Memory B cell (primary cell): Measurements from ENCODE around the gene HELZ.
A peak's percentile ranks its signal among the peaks of the same experiment; 100 is the strongest.

ENCODE experiments used
- ATAC-seq: fragments of 150-1000 bp; cut with Tn5 transposase; 2 replicates; pipeline ENCODE4 v1.10.0; 2021; ENCODE audit warnings: low read depth, mild to moderate bottlenecking, moderate library complexity
- DNase-seq, 2 donors: peaks; one replicate each; pipeline ENCODE4 v3.0.0; 2022; ENCODE audit warnings: low spot score in 2 of 2
- H3K27ac Mint-ChIP-seq: one replicate; pipeline ENCODE4 v1.8.0; 2022; ENCODE audit warnings: mild to moderate bottlenecking, moderate library complexity, mixed read lengths
- H3K27me3 Mint-ChIP-seq: one replicate; pipeline ENCODE4 v1.8.0; 2022; ENCODE audit warnings: mixed read lengths
- H3K36me3 Mint-ChIP-seq: one replicate; pipeline ENCODE4 v1.8.0; 2022; ENCODE audit warnings: mild to moderate bottlenecking, mixed read lengths
- H3K4me1 Mint-ChIP-seq: one replicate; pipeline ENCODE4 v1.8.0; 2022; ENCODE audit warnings: mixed read lengths
- H3K4me3 Mint-ChIP-seq: one replicate; pipeline ENCODE4 v1.8.0; 2022; ENCODE audit warnings: mild to moderate bottlenecking, moderate library complexity, mixed read lengths
- H3K9me3 Mint-ChIP-seq: one replicate; pipeline ENCODE4 v1.8.0; 2022; ENCODE audit warnings: mixed read lengths

HELZ gene

GRCh38 chr17:67059372-67059771 is 185.6 kb downstream of the HELZ start:
- Mint-ChIP-seq H3K4me3 (no peak overlapping the region), H3K4me1 (peaks cover 8% of the 10 kb centered on the region), H3K9me3 (peaks cover 7% of the 10 kb centered on the region), H3K27ac (no peak overlapping the region), H3K27me3 (no peaks in the 10 kb centered on the region), H3K36me3 (peaks cover 14% of the 10 kb centered on the region)
- ATAC-seq (no peak), DNase-seq (no peak)

GRCh38 chr17:67058036-67058435 is 187.0 kb downstream of the HELZ start:
- ATAC-seq (no peak), DNase-seq (no peak)
- no peak overlapping the region for H3K4me3 Mint-ChIP-seq
- peaks cover 12% of the 10 kb centered on the region for H3K36me3 Mint-ChIP-seq
- H3K4me1 Mint-ChIP-seq: peaks cover 8% of the 10 kb centered on the region
- H3K9me3 Mint-ChIP-seq: peaks cover 5% of the 10 kb centered on the region
- no peaks in the 10 kb centered on the region for H3K27me3 Mint-ChIP-seq
- H3K27ac Mint-ChIP-seq: no peak overlapping the region

- Mint-ChIP-seq H3K4me3 (no peak overlapping the region), H3K27ac (no peak overlapping the region), H3K4me1 (peaks cover 8% of the 10 kb centered on the region), H3K27me3 (no peaks in the 10 kb centered on the region), H3K36me3 (peaks cover 9% of the 10 kb centered on the region), H3K9me3 (peaks cover 3% of the 10 kb centered on the region)
- no peak for ATAC-seq
- no peak for DNase-seq
Observed at GRCh38 chr17:67056746-67057490, 188.1 kb downstream of the HELZ start.

DNA sequence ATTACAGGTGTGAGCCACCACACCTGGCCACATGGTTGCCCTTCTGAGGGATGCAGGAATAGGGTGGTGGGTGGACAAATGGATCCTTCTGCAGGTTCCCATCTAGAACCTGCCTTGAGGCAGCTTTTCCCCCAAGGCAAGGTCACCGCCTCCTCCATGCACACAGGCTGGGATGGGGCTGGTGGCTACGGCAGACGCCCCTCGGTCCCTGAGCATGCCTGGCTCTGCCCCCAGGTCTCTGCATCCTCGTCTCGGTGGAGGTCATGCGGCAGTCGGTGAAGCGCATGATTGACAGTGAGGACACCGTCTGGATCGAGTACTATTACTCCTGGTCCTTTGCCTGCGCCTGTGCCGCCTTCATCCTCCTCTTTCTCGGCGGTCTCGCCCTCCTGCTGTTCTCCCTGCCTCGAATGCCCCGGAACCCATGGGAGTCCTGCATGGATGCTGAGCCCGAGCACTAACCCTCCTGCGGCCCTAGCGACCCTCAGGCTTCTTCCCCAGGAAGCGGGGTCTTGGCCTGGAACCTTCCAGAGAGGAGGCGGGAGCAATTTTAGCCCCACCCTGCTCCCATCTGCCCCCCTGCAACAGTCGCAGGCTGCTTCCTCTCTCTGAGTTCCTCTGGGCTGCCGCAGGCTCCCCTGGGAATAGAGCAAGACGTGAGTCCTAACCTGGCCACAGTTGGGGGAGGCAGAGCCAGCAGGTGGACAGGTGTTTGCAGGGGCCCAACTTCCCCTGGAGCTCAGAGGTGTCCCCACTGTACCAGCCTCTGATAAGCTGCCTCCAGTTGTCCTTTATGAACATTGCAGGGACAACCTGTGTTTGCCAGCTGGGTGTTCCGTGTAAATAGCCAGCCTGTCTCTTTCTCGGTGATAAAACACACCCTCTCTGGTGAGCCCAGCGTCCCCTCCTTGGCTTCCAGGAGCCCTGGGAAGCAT is 188.9 kb downstream of the HELZ start:
- H3K36me3 Mint-ChIP-seq: peaks cover 9% of the 10 kb centered on the region
- peaks cover 3% of the 10 kb centered on the region for H3K9me3 Mint-ChIP-seq
- H3K4me1 Mint-ChIP-seq: peaks cover 8% of the 10 kb centered on the region
- H3K27me3 Mint-ChIP-seq: no peaks in the 10 kb centered on the region
- peak overlapping the region; percentile 15 for H3K27ac Mint-ChIP-seq
- no peak overlapping the region for H3K4me3 Mint-ChIP-seq
- ATAC-seq (peak; percentile 59), DNase-seq (no peak)

DNA sequence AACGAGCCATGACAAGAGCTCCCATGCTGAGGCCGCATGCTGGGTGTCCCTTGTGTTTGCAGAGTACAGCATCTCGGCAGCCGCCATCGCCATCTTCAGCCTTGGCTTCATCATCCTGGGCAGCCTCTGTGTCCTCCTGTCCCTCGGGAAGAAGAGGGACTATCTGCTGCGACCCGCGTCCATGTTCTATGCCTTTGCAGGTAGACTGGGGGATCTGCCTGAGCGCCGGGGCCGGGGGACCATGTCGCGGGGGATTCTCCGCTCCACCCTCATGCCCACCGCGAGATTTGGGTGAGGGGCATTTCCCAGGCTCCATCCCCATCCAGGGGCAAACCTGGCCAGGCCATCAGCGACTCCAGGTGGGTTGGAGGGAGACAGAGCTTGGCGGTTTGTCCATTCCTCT is 190.0 kb downstream of the HELZ start:
- no peak overlapping the region for H3K27ac Mint-ChIP-seq
- H3K27me3 Mint-ChIP-seq: no peaks in the 10 kb centered on the region
- ATAC-seq (no peak), DNase-seq (no peak)
- H3K4me1 Mint-ChIP-seq: peaks cover 8% of the 10 kb centered on the region
- peaks cover 3% of the 10 kb centered on the region for H3K9me3 Mint-ChIP-seq
- H3K4me3 Mint-ChIP-seq: no peak overlapping the region
- peaks cover 2% of the 10 kb centered on the region for H3K36me3 Mint-ChIP-seq

DNA sequence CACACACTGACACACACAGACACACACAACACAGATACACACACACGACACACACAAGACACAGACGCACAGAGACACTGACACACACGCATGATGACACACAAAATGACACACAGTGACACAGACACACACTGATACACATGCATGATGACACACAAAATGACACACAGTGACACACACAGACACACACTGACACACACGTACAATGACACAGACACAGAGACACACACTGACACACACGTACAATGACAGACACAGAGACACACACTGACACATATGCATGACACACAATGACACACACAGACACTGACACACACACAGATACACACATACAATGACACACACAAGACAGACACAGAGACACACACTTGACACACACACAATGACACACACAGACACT is 190.4 kb downstream of the HELZ start:
- peaks cover 8% of the 10 kb centered on the region for H3K4me1 Mint-ChIP-seq
- H3K27me3 Mint-ChIP-seq: no peaks in the 10 kb centered on the region
- no peak overlapping the region for H3K4me3 Mint-ChIP-seq
- ATAC-seq (no peak), DNase-seq (no peak)
- H3K36me3 Mint-ChIP-seq: peaks cover 2% of the 10 kb centered on the region
- peaks cover 3% of the 10 kb centered on the region for H3K9me3 Mint-ChIP-seq
- no peak overlapping the region for H3K27ac Mint-ChIP-seq

DNA sequence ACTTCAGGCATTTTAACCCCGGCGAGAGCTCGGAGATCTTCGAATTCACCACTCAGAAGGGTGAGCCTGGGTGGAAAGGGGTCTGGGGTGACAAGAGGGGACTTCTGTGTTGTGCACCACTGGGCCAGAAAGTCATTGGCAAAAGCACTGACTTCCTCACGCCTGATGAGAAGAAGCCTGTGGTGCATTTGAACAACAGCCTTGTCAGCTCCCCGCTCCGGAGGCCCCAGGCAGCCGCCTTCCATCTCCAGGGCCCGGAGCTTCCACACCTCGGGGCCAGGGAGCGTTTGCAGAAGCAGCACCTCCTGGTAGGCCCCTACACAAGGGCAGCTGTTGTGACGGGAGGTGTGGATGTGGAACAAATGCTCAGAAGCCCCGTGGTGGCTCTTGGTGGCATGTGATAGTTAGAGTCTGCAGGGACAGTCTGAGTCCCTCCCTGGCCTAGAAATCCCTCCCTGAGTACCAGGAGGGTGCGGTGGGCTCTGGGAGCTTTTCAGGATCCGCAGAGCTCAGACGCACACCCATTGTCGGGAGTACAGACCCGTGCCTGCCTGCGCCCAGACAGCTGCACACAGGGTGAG is 190.9 kb downstream of the HELZ start:
- DNase-seq (no peak), ATAC-seq (no peak)
- peaks cover 3% of the 10 kb centered on the region for H3K9me3 Mint-ChIP-seq
- H3K27me3 Mint-ChIP-seq: no peaks in the 10 kb centered on the region
- no peaks in the 10 kb centered on the region for H3K36me3 Mint-ChIP-seq
- H3K4me3 Mint-ChIP-seq: no peak overlapping the region
- H3K4me1 Mint-ChIP-seq: peaks cover 8% of the 10 kb centered on the region
- H3K27ac Mint-ChIP-seq: no peak overlapping the region

GRCh38 chr17:67053438-67054000 is 191.5 kb downstream of the HELZ start:
- Mint-ChIP-seq H3K4me1 (peaks cover 8% of the 10 kb centered on the region), H3K36me3 (peaks cover 2% of the 10 kb centered on the region), H3K9me3 (peaks cover 7% of the 10 kb centered on the region), H3K27ac (no peak overlapping the region), H3K4me3 (no peak overlapping the region), H3K27me3 (no peaks in the 10 kb centered on the region)
- ATAC-seq: no peak
- DNase-seq: no peak

- Mint-ChIP-seq H3K4me1 (peaks cover 8% of the 10 kb centered on the region), H3K4me3 (no peak overlapping the region), H3K27ac (no peak overlapping the region), H3K27me3 (no peaks in the 10 kb centered on the region), H3K36me3 (peaks cover 2% of the 10 kb centered on the region), H3K9me3 (peaks cover 4% of the 10 kb centered on the region)
- no peak for DNase-seq
- ATAC-seq: no peak
Observed at GRCh38 chr17:67052720-67053437, 192.1 kb downstream of the HELZ start.

DNA sequence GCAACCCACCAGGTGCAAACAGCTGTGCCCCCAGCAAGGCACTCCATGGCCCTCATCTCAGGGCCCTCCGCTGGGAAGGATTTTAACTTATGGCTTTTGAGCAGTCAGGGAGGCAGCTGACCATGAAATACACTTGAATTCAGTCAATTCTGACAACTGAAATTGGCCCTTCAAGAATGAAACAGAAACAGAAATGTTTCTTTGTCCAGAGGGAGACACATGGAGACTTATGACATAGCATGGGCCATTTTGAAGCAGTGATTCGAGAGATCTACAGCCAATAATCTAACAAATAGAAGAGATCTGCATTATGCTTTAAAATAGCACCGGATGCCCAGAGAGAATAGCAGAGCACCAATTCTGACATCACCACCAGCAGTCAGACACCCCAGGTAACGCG is 193.2 kb downstream of the HELZ start:
- DNase-seq (no peak), ATAC-seq (no peak)
- no peak overlapping the region for H3K27ac Mint-ChIP-seq
- H3K4me1 Mint-ChIP-seq: peaks cover 8% of the 10 kb centered on the region
- peaks cover 2% of the 10 kb centered on the region for H3K36me3 Mint-ChIP-seq
- no peak overlapping the region for H3K4me3 Mint-ChIP-seq
- peaks cover 4% of the 10 kb centered on the region for H3K9me3 Mint-ChIP-seq
- no peaks in the 10 kb centered on the region for H3K27me3 Mint-ChIP-seq

GRCh38 chr17:67051155-67051538 is 193.8 kb downstream of the HELZ start:
- Mint-ChIP-seq H3K27me3 (peaks cover 1% of the 10 kb centered on the region), H3K27ac (no peak overlapping the region), H3K4me3 (no peak overlapping the region), H3K4me1 (peaks cover 1% of the 10 kb centered on the region), H3K36me3 (peaks cover 3% of the 10 kb centered on the region), H3K9me3 (peaks cover 5% of the 10 kb centered on the region)
- no peak for ATAC-seq
- no peak for DNase-seq

- Mint-ChIP-seq H3K9me3 (peaks cover 5% of the 10 kb centered on the region), H3K27me3 (peaks cover 1% of the 10 kb centered on the region), H3K27ac (no peak overlapping the region), H3K4me3 (no peak overlapping the region), H3K36me3 (peaks cover 3% of the 10 kb centered on the region), H3K4me1 (no peaks in the 10 kb centered on the region)
- DNase-seq (no peak), ATAC-seq (no peak)
Observed at GRCh38 chr17:67050471-67051154, 194.4 kb downstream of the HELZ start.

DNA sequence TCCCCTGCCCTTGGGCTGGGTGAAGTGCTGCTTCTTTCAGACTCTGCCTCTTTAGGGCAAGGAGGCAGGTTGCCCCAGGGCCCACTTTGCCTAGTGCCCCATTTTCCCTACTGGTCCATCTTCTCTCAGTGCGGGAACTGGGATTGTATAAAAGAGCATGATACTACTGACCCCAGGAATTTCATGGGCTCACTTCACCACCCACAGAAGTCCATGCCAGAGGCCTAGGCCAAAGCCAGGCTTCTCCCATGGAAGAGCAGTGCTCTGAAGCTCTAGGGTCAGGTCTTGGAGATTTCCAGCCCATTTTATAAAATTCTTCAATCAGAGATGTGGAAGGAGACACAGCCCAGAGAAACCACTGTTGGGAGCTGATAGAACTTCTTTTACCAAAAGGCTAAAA is 194.9 kb downstream of the HELZ start:
- H3K4me1 Mint-ChIP-seq: no peaks in the 10 kb centered on the region
- H3K9me3 Mint-ChIP-seq: peaks cover 5% of the 10 kb centered on the region
- H3K27me3 Mint-ChIP-seq: peaks cover 1% of the 10 kb centered on the region

More for the DNA sequence above, 194.9 kb downstream of the HELZ start:
- DNase-seq (no peak), ATAC-seq (no peak)
- H3K27ac Mint-ChIP-seq: no peak overlapping the region
- H3K4me3 Mint-ChIP-seq: no peak overlapping the region
- peaks cover 3% of the 10 kb centered on the region for H3K36me3 Mint-ChIP-seq
